SJCRH30 (cell line): ENCODE results near the gene FAM83G. TPM values are rescaled to one million over a fixed set of nuclear protein-coding genes. Genes with fewer than 3 reads are reported as not detected.
"Not testable (repeated sequence)": the region's sequence is repeated elsewhere in the genome, so short reads cannot be mapped to it uniquely, and the experiment has no call there.

Source experiments
- DNase-seq, 2 experiments: peaks; one replicate each; pipeline ENCODE4 v3.0.0-alpha.2; 2015 to 2020
- H3K27ac ChIP-seq: fragments of 250-450 bp; sonication (Bioruptor Pico); 2 replicates; pipeline ENCODE4 v1.5.1; 2020; ENCODE audit warnings: mild to moderate bottlenecking, moderate library complexity
- H3K27me3 ChIP-seq: fragments of 250-450 bp; sonication (Bioruptor Pico); 2 replicates; pipeline ENCODE4 v1.5.1; 2020; ENCODE audit warnings: mild to moderate bottlenecking, moderate library complexity
- H3K36me3 ChIP-seq: fragments of 250-450 bp; sonication (Bioruptor Pico); 2 replicates; pipeline ENCODE4 v1.5.1; 2020; ENCODE audit warnings: mild to moderate bottlenecking, moderate library complexity
- H3K4me1 ChIP-seq: fragments of 250-450 bp; sonication (Bioruptor Pico); 2 replicates; pipeline ENCODE4 v1.5.1; 2020; ENCODE audit warnings: mild to moderate bottlenecking, moderate library complexity
- H3K4me3 ChIP-seq: fragments of 250-450 bp; sonication (Bioruptor Pico); 2 replicates; pipeline ENCODE4 v1.5.1; 2020; ENCODE audit warnings: mild to moderate bottlenecking, moderate library complexity
- H3K9me3 ChIP-seq: fragments of 250-450 bp; sonication (Bioruptor Pico); replicated peaks from 2 replicates; pipeline ENCODE4 v1.5.1; 2020; ENCODE audit warnings: mild to moderate bottlenecking, moderate library complexity
- total RNA-seq: library from RNA; depleted of rRNA; stranded (reverse); fragments of >200 nt; shearing (Covaris generic); gene quantifications from 2 replicates; pipeline ENCODE4 v1.2.3, GENCODE V29; 2014

The FAM83G gene
- total RNA-seq, 1 experiment from 2014 or later, result 2.1 TPM

- not testable (repeated sequence) for H3K9me3 ChIP-seq, H3K4me1 ChIP-seq, DNase-seq, H3K27ac ChIP-seq, H3K36me3 ChIP-seq, H3K4me3 ChIP-seq, H3K27me3 ChIP-seq
Observed at GRCh38 chr17:19030771-19031449, 26.3 kb upstream of the FAM83G start.

- not testable (repeated sequence) for H3K4me3 ChIP-seq, H3K27ac ChIP-seq, H3K9me3 ChIP-seq, H3K4me1 ChIP-seq, H3K27me3 ChIP-seq, DNase-seq, H3K36me3 ChIP-seq
Observed at GRCh38 chr17:19029740-19030139, 25.2 kb upstream of the FAM83G start.

GRCh38 chr17:19028671-19029070 lies 24.1 kb upstream of the FAM83G start:
- H3K27ac ChIP-seq, H3K4me1 ChIP-seq, H3K27me3 ChIP-seq: not testable (repeated sequence)

GRCh38 chr17:19024101-19025078 lies 19.8 kb upstream of the FAM83G start:
- no peaks in the 10 kb centered on the region for H3K9me3 ChIP-seq
- H3K27ac ChIP-seq, result no peak overlapping the region
- H3K27me3 ChIP-seq, result peaks cover 7% of the 10 kb centered on the region
- no peak overlapping the region for H3K4me3 ChIP-seq
- H3K36me3 ChIP-seq, result no peaks in the 10 kb centered on the region
- DNase-seq, result no peak
- H3K4me1 ChIP-seq, result peaks cover 3% of the 10 kb centered on the region; the same call in 1 of the 2 replicates

More at GRCh38 chr17:19028671-19029070, 24.1 kb upstream of the FAM83G start:
- not testable (repeated sequence) for H3K36me3 ChIP-seq, H3K4me3 ChIP-seq, DNase-seq, H3K9me3 ChIP-seq

DNA sequence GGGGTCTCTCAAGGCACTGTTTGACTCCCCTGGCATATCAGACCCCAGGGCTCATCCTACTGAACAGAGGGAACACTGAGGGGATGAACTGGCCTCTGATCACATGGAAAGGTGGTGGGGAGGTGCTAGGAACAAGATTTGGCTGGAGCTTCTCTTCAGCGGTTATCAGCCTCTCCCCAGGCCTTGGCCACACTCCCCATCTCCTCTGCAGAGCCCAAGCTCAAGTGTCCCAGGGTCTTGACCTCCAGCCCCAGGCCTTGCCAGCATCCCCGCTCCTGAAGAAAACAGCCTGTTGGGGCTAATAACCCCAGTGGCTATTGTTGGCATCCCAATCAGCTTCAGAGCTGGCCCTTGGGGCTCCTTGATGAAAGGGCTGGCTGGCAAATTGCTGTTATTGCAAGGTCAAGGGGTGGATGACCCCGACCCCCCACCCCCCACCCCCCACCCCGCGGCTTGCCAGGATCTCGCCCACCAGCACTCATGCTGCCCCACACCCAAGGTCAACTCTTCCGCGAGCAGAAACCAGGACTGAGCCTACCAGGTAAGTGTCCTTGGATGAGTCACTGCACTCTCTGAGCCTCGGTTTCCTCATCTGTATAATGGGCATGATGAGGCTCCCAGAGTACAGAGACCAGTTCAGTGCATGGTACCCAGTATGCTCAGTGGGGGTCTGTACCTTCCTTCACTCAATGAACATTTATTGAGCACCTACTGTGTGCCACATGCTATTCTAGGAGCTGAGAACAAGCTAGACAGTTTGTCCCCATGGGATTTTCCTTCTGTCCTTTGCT lies 18.8 kb upstream of the FAM83G start:
- H3K4me3 ChIP-seq, result no peak overlapping the region
- H3K27me3 ChIP-seq, result peaks cover 17% of the 10 kb centered on the region
- H3K9me3 ChIP-seq, result no peaks in the 10 kb centered on the region
- peaks cover 6% of the 10 kb centered on the region; the same call in 1 of the 2 replicates for H3K4me1 ChIP-seq
- no peak for DNase-seq
- no peak overlapping the region for H3K27ac ChIP-seq
- no peaks in the 10 kb centered on the region for H3K36me3 ChIP-seq

GRCh38 chr17:19022747-19023146 lies 18.2 kb upstream of the FAM83G start:
- Histone ChIP-seq H3K4me1 (peaks cover 6% of the 10 kb centered on the region; the same call in 1 of the 2 replicates), H3K9me3 (no peaks in the 10 kb centered on the region), H3K4me3 (no peak overlapping the region), H3K27me3 (peaks cover 23% of the 10 kb centered on the region), H3K36me3 (no peaks in the 10 kb centered on the region), H3K27ac (no peak overlapping the region)
- no peak for DNase-seq

GRCh38 chr17:19022128-19022527 lies 17.6 kb upstream of the FAM83G start:
- Histone ChIP-seq H3K36me3 (no peaks in the 10 kb centered on the region), H3K4me3 (no peak overlapping the region), H3K4me1 (peaks cover 6% of the 10 kb centered on the region; the same call in 1 of the 2 replicates), H3K9me3 (no peaks in the 10 kb centered on the region), H3K27me3 (peaks cover 27% of the 10 kb centered on the region), H3K27ac (no peak overlapping the region)
- no peak for DNase-seq

DNA sequence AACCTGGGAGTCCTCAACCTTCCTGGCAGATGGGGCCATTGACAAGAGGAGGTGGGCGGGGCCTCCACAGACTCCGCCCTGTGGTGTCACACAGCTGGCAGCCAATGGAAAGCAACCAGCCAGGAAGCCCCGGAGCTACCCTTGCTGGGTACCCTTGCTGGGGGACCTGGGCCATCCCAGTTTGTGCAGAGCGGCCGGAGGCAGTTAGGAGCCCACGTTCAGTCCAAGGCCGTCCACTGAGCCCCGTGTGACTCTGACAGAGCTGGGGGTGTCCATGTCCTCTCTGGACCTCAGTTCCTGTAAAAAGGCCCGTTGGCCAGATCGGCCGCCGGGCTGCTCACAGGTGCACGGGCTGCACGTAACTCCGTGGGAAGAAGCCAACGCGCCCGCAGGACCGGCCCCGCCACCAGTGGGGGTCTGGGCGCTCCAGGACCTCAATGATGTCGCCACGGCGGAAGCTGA lies 17.1 kb upstream of the FAM83G start:
- H3K36me3 ChIP-seq, result no peaks in the 10 kb centered on the region
- H3K27me3 ChIP-seq, result peaks cover 29% of the 10 kb centered on the region
- DNase-seq, result peak; percentile 59 to 67

DNA sequence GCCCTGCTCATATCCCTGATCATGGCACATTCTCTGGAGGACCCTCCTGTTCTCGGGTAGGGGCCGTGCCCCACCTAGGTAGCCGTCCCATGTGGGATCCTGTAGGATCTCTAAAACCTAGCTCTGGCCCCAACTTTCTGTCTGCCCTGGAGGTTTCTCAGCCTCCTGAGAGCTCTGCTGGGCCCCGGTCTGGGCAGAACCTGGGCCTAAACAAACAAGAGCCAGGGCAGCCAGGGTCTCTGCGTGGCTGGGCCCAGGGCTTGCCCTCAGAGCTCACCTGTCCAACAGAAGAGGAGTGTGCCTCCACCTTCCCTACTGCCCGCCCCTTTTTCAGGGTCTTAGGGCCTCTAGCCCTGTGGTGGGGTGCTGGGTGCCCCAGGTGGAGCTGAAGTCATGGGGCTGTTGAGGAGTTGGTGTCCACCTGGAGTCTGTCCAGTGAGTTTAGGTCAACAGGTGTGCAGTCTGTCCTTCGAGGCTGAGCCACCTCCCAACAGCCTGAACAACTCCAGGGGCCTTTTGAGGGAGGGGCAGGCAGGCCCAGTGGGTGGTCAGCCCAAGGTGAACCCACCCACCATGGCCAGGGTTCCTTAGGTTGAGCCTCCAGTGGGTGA lies 16.6 kb upstream of the FAM83G start:
- not testable (repeated sequence) for DNase-seq, H3K27ac ChIP-seq

More for the DNA sequence above, 17.1 kb upstream of the FAM83G start:
- Histone ChIP-seq H3K4me1 (peaks cover 6% of the 10 kb centered on the region; the same call in 1 of the 2 replicates), H3K27ac (no peak overlapping the region), H3K4me3 (no peak overlapping the region), H3K9me3 (no peaks in the 10 kb centered on the region)

GRCh38 chr17:19020016-19020415 lies 15.5 kb upstream of the FAM83G start:
- Histone ChIP-seq H3K36me3 (no peaks in the 10 kb centered on the region), H3K4me3 (no peak overlapping the region), H3K27ac (no peak overlapping the region), H3K27me3 (peaks cover 35% of the 10 kb centered on the region), H3K9me3 (no peaks in the 10 kb centered on the region), H3K4me1 (peaks cover 6% of the 10 kb centered on the region; the same call in 1 of the 2 replicates)
- DNase-seq, result no peak

More for the DNA sequence above, 16.6 kb upstream of the FAM83G start:
- H3K27me3 ChIP-seq, result peaks cover 29% of the 10 kb centered on the region
- H3K4me3 ChIP-seq, H3K36me3 ChIP-seq, H3K4me1 ChIP-seq, H3K9me3 ChIP-seq: not testable (repeated sequence)

DNA sequence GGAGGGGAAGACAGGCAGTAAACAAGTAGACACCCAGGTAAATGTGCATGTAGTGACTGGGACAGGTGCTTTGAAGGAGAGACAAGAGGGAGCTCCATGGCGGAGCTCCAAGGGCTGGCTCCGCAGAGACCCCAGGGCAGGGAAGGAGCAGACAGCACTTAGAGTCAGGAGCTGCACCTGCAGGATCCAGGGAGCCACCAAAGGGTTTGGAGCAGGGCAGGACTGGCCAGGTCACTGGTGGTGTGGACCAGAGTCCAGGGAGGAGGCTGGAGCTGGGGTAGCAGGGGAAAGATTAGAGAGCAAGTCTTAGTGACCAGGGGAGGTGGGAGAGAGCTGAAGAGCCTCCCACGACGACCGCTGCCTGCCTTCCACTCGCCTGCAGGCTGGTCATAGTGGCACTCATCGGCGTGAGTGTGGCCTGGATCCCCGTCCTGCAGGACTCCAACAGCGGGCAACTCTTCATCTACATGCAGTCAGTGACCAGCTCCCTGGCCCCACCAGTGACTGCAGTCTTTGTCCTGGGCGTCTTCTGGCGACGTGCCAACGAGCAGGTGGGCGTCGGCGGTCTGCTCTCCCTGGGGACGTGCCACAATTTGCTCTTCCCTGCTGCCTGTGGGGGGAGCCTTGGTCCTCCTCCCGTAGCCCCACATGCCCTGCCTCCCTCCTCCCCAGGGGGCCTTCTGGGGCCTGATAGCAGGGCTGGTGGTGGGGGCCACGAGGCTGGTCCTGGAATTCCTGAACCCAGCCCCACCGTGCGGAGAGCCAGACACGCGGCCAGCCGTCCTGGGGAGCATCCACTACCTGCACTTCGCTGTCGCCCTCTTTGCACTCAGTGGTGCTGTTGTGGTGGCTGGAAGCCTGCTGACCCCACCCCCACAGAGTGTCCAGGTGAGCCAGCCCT lies 14.7 kb upstream of the FAM83G start:
- Histone ChIP-seq H3K27me3 (peaks cover 35% of the 10 kb centered on the region), H3K4me3 (no peak overlapping the region), H3K4me1 (peaks cover 6% of the 10 kb centered on the region; the same call in 1 of the 2 replicates), H3K27ac (no peak overlapping the region), H3K36me3 (no peaks in the 10 kb centered on the region), H3K9me3 (no peaks in the 10 kb centered on the region)
- DNase-seq, result peak; percentile 80 to 88

DNA sequence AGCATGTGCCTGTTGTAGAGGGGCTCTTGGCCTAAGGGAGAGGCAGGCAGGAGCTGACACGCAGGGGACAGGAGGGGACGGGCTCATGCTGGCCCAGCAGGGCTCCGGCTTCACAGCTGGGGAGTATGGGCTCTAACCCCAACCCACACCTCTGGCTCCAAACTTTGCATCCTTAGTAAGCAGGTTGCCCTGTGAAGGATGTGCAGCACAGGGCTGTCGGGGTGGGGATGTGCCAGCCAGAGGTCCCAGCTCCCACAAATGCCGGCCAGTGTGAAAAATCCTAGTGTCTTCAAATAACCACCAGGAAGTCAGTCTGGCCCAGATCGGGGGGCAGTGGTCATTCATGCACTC lies 14.0 kb upstream of the FAM83G start:
- peaks cover 6% of the 10 kb centered on the region; the same call in 1 of the 2 replicates for H3K4me1 ChIP-seq
- no peaks in the 10 kb centered on the region for H3K9me3 ChIP-seq
- no peak for DNase-seq

DNA sequence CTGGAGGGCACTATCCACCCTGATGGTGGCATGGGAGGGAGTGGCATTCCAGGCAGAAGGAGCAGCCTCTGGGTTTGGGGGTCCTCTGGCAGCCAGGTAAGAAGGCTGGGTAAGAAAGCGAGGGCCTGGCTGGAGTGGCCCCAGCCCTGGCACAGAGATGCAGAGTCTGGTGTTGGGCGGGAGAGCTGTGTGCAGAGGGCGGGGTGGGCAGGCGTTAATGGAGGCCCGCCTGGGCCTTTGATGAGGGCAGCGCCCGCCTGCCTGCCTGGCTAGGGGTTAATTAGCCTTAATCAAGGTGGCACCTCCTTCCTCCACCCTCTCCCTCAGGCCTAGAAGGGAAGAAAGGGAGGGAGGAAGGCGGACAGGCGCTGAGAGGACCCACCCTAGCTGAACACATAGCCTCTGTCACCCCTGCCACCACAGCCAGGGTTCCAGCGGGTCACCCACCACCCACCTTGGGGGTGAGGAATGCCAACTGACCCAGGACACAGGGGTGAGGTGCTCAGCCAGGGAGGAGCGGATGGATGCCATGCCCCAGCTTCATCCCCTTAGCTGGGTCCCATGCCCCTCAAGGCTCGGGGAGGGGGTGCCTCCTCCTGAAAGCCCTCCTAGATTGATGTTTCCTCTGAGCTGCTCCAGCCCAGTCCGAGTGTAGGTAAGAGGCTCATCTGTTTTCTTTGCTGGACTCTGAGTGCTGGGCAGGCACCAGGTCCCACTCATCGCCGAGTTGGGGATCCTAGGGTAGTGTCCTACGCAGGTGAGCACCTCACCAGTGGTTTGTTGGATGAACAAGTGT lies 13.4 kb upstream of the FAM83G start:
- no peak overlapping the region for H3K27ac ChIP-seq
- H3K27me3 ChIP-seq, result peaks cover 35% of the 10 kb centered on the region
- H3K9me3 ChIP-seq, result no peaks in the 10 kb centered on the region
- peaks cover 6% of the 10 kb centered on the region; the same call in 1 of the 2 replicates for H3K4me1 ChIP-seq
- no peak for DNase-seq
- H3K36me3 ChIP-seq, result no peaks in the 10 kb centered on the region
- H3K4me3 ChIP-seq, result no peak overlapping the region

More for the DNA sequence above, 14.0 kb upstream of the FAM83G start:
- Histone ChIP-seq H3K4me3 (no peak overlapping the region), H3K27me3 (peaks cover 35% of the 10 kb centered on the region), H3K27ac (no peak overlapping the region), H3K36me3 (no peaks in the 10 kb centered on the region)
